Spleen (tissue), 7 donors: ENCODE measurements around the gene HSF2.

Source experiments
- CTCF ChIP-seq, 11 experiments: fragments of 200-600 bp in 7 of 11; fragments of 450-650 bp in 4 of 11; sonication (generic) in 4 of 11; IDR thresholded peaks in 8 of 11; conservative IDR thresholded peaks in 3 of 11; 1 replicate in 7 of 11; 2 replicates in 4 of 11; pipeline versions ENCODE4 v1.4.0 to v1.8.0; 2016 to 2021; ENCODE audit warnings: antibody characterized with exemption in 11 of 11, inconsistent platforms in 4 of 11, mild to moderate bottlenecking in 1 of 11
- POLR2A ChIP-seq, 3 donors: fragments of 450-650 bp; IDR thresholded peaks; one replicate each; pipeline ENCODE4 v1.5.1; 2017; ENCODE audit warnings: antibody characterized with exemption in 3 of 3, mild to moderate bottlenecking in 1 of 3
- donor health status: DM: no; HTN: no; CAD: no; lungs with moderate emphysema.
- donor health status: DM: no; HTN: no; CAD: no.
- donor health status: DM: no; HTN: no; CAD: no.

GRCh38 chr6:122404444-122404843 lies 5.0 kb downstream of the HSF2 start:
- TF ChIP-seq CTCF (IDR thresholded peaks at IDR 0.05 in 8 of 11, conservative IDR thresholded peaks at IDR 0.05 in 3 of 11) (no peak), POLR2A (IDR thresholded peaks at IDR 0.05) (no peak)
